ENCODE results near the gene ZCCHC24. TPM values are rescaled to one million over a fixed set of nuclear protein-coding genes. Genes with fewer than 3 reads are reported as not detected.

The ZCCHC24 gene
- total and polyA plus RNA-seq, 2 of the 8 experiments (the other 6 are each of a cell fraction or from before 2014, with no cell fraction given) = 3.9 to 6.9 TPM

GRCh38 chr10:79488870-79489269 lies 43.4 kb upstream of the ZCCHC24 start:
- Histone ChIP-seq H3K27me3 (replicated peaks in 1 of 4; ENCODE audit: control insufficient read depth in 3 of 4, extremely low read depth in 1 of 4, insufficient read depth in 3 of 4, low read length in 3 of 4) (peaks cover 0 to 4% (median 0%) of the 10 kb centered on the region in 4 experiments; a peak in 2 of 7 replicates), H3K4me1 (replicated peaks in 1 of 4; ENCODE audit: control insufficient read depth in 3 of 4, insufficient read depth in 4 of 4, low read length in 3 of 4) (peaks cover 0 to 3% (median 0%) of the 10 kb centered on the region in 4 experiments; a peak in 1 of 7 replicates), H4K5ac (ENCODE audit: insufficient read length, low read depth, low read length) (no peak overlapping the region), H3K79me1 (ENCODE audit: low read depth, low read length) (no peaks in the 10 kb centered on the region), H2BK15ac (ENCODE audit: low read length) (no peak overlapping the region), H4K20me1 (replicated peaks in 1 of 2; ENCODE audit: control insufficient read depth in 1 of 2, insufficient read depth in 2 of 2, low read length in 2 of 2) (no peaks in the 10 kb centered on the region), H3K18ac (ENCODE audit: extremely low read depth, low read length) (no peak overlapping the region), H3K14ac (ENCODE audit: insufficient read length) (no peak overlapping the region), H2BK5ac (ENCODE audit: low read depth, low read length) (no peak overlapping the region), H3K23me2 (ENCODE audit: low read depth, low read length) (no peaks in the 10 kb centered on the region), H3K36me3 (ENCODE audit: control insufficient read depth in 2 of 4, insufficient read depth in 4 of 4, low read length in 3 of 4) (no peaks in the 10 kb centered on the region), H2BK120ac (replicated peaks; ENCODE audit: low read depth, low read length) (no peak overlapping the region), H2AK5ac (ENCODE audit: low read depth, low read length) (no peak overlapping the region), H2BK12ac (ENCODE audit: low read depth, low read length) (no peak overlapping the region), H4K91ac (replicated peaks; ENCODE audit: insufficient read length, low read length) (no peak overlapping the region), H3K27ac (ENCODE audit: low read depth, low read length) (no peak overlapping the region), H3K23ac (ENCODE audit: insufficient read length) (no peak overlapping the region), H3K79me2 (ENCODE audit: control insufficient read depth in 1 of 2, insufficient read depth in 2 of 2, low read length in 2 of 2) (no peaks in the 10 kb centered on the region), H3K9ac (replicated peaks in 1 of 4; ENCODE audit: extremely low read depth in 1 of 4, low read depth in 3 of 4, low read length in 3 of 4) (no peak overlapping the region), H4K8ac (ENCODE audit: extremely low read depth, insufficient read depth, low read length) (no peak overlapping the region), H3K9me3 (ENCODE audit: insufficient read depth in 2 of 2, low read depth in 1 of 2, low read length in 1 of 2) (no peaks in the 10 kb centered on the region), H3K56ac (replicated peaks; ENCODE audit: insufficient read length, low read depth, low read length) (no peak overlapping the region), H3K4me2 (ENCODE audit: insufficient read depth in 1 of 2, low read depth in 2 of 2, low read length in 2 of 2) (no peak overlapping the region), H3K4ac (replicated peaks; ENCODE audit: insufficient read length, low read depth, low read length) (no peak overlapping the region), H3K4me3 (ENCODE audit: extremely low read depth in 1 of 4, insufficient read depth in 2 of 4, low read depth in 3 of 4, low read length in 4 of 4) (no peak overlapping the region), H2AFZ (ENCODE audit: low read length) (no peak overlapping the region), H2BK20ac (ENCODE audit: low read length) (no peak overlapping the region)
- POLR2A ChIA-PET (ENCODE audit: partially characterized antibody) = no interaction called here
- TF ChIP-seq KDM1A (IDR thresholded peaks at IDR 0.05; ENCODE audit: borderline replicate concordance, low read length) (no peak), SP1 (IDR thresholded peaks at IDR 0.05; ENCODE audit: low read depth, low read length) (no peak), ZNF274 (IDR thresholded peaks at IDR 0.05; ENCODE audit: borderline replicate concordance, extremely low read depth, low read length) (no peak), PHF8 (conservative IDR thresholded peaks at IDR 0.05; ENCODE audit: low read depth, low read length) (no peak), POU5F1 (IDR thresholded peaks at IDR 0.05; ENCODE audit: low read depth, low read length) (no peak), HDAC2 (IDR thresholded peaks at IDR 0.05; ENCODE audit: borderline replicate concordance in 1 of 2, low read depth in 2 of 2, low read length in 2 of 2) (no peak), JUND (IDR thresholded peaks at IDR 0.05; ENCODE audit: low read length) (no peak), CHD1 (IDR thresholded peaks at IDR 0.05; ENCODE audit: low read depth, low read length) (no peak), MAX (IDR thresholded peaks at IDR 0.05) (no peak), HDAC6 (IDR thresholded peaks at IDR 0.05; ENCODE audit: low read depth, low read length) (no peak), TEAD4 (IDR thresholded peaks at IDR 0.05; ENCODE audit: low read depth, low read length) (no peak), E2F6 (IDR thresholded peaks at IDR 0.05) (no peak), CBX5 (IDR thresholded peaks at IDR 0.05; ENCODE audit: low read depth, low read length) (no peak), SUZ12 (IDR thresholded peaks at IDR 0.05; ENCODE audit: low read length) (no peak)
- no peak for FAIRE-seq
- CTCF ChIA-PET (ENCODE audit: partially characterized antibody) = interaction anchor here (0.6 to 10.0 kb wide), 18 partner anchors 9 to 142 kb away, joined by 3 to 101 read pairs (median 8); partner anchors contain the start of gene PPIF
- WGBS, 2 experiments (ENCODE audit: extremely low coverage in 1 of 2, insufficient coverage in 1 of 2, insufficient read length in 1 of 2, insufficient replicate concordance in 2 of 2, low coverage in 1 of 2, low lambda C conversion rate in 2 of 2, missing lambda C conversion rate in 1 of 2) = 88% methylated on average over 3 of the region's 3 CpGs; no CpG with 5 or more reads in 1 of the 2 experiments
- DNase-seq (ENCODE audit: low read depth in 1 of 2, low spot score in 2 of 2) = no peak
